Measurements from ENCODE around the gene CP.

Gene CP

DNA sequence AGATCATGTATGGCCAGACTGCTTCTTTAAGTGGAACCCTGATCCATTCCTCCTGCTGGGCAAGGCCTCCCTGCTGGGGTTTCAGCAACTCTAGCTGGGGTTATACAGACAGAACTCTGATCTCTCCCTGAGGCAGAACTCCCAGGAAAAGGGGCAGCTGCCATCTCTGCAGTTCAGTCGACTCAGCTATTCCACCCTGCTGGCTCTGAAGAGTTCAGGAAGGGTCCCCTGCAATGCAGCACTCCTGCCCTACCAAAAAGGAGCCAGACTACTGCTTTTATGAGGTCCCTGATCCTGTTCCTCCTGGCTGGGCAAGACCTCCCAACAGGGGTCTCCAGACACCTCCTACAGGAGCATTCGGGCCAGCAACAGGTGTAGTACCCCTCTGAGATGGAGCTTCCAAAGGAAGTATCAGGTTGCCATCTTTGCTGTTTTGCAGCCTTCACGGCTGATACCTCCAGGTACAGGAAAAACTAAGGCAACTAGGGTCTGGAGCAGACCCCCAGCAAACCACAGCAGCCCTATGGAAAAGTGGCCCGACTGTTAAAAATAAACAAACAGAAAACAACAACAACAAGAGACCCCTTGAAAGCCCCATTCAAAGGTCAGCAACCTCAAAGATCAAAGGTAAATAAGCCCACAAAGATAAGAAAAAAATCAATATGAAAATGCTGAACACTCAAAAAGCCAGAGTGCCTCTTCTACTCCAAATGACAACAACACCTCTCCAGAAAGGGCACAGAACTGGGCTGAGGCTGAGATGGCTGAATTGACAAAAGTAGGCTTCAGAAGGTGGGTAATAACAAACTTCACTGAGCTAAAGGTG, 14.2 kb upstream of the CP start:
- H2BK12ac ChIP-seq (ENCODE audit: low read length): peak overlapping the region; percentile 7
- no peaks in the 10 kb centered on the region for H3K36me3 ChIP-seq (replicated peaks in 1 of 2; ENCODE audit: control insufficient read depth in 2 of 2, insufficient read depth in 2 of 2, low read length in 2 of 2)
- H2AFZ ChIP-seq (ENCODE audit: low read length): peak overlapping the region; percentile 69
- peak overlapping the region; percentile 44 for H2AK5ac ChIP-seq (ENCODE audit: low read depth, low read length)
- H2BK120ac ChIP-seq (ENCODE audit: low read depth, low read length): peak overlapping the region; percentile 42
- peak overlapping the region; percentile 76 for H3K18ac ChIP-seq (ENCODE audit: low read length)
- H3K23ac ChIP-seq (ENCODE audit: low read depth, low read length, poor library complexity): no peak overlapping the region
- no peak overlapping the region for H3K9ac ChIP-seq (ENCODE audit: low read depth, low read length, poor library complexity)
- H3K9me3 ChIP-seq (replicated peaks in 1 of 2; ENCODE audit: control insufficient read depth in 2 of 2, insufficient read depth in 1 of 2, low read depth in 1 of 2, low read length in 2 of 2): no peaks in the 10 kb centered on the region
- WGBS, 2 donors (ENCODE audit: extremely low coverage in 2 of 2, insufficient read length in 2 of 2, insufficient replicate concordance in 1 of 2): no CpG with 5 or more reads among the region's 4 CpGs
- H3K27ac ChIP-seq (replicated peaks; ENCODE audit: low read length): no peak overlapping the region
- H3K14ac ChIP-seq (ENCODE audit: low read length): no peak overlapping the region
- H3K79me1 ChIP-seq (ENCODE audit: low read depth, low read length): no peaks in the 10 kb centered on the region
- H3K4ac ChIP-seq (ENCODE audit: low read length): no peak overlapping the region
- no peak for DNase-seq (ENCODE audit: low spot score)
- H4K8ac ChIP-seq (ENCODE audit: low read depth, low read length): no peak overlapping the region
- H3K4me2 ChIP-seq (ENCODE audit: insufficient read depth, low read length, poor library complexity, severe bottlenecking): no peak overlapping the region
- no peak overlapping the region for H3K4me3 ChIP-seq (ENCODE audit: low read length in 2 of 2)
- H3K4me1 ChIP-seq (ENCODE audit: control insufficient read depth in 2 of 2, insufficient read depth in 1 of 2, low read depth in 1 of 2, low read length in 2 of 2): peaks cover 0 to 3% of the 10 kb centered on the region in 2 donors
- no peak overlapping the region for H2BK5ac ChIP-seq (ENCODE audit: low read length)
- no peaks in the 10 kb centered on the region for H3K27me3 ChIP-seq (ENCODE audit: control insufficient read depth in 3 of 3, insufficient read depth in 3 of 3, low read depth in 1 of 3, low read length in 3 of 3)
- H2BK15ac ChIP-seq (ENCODE audit: low read length): no peak overlapping the region
- no peak overlapping the region for H4K91ac ChIP-seq (ENCODE audit: low read depth, low read length, poor library complexity)

DNA sequence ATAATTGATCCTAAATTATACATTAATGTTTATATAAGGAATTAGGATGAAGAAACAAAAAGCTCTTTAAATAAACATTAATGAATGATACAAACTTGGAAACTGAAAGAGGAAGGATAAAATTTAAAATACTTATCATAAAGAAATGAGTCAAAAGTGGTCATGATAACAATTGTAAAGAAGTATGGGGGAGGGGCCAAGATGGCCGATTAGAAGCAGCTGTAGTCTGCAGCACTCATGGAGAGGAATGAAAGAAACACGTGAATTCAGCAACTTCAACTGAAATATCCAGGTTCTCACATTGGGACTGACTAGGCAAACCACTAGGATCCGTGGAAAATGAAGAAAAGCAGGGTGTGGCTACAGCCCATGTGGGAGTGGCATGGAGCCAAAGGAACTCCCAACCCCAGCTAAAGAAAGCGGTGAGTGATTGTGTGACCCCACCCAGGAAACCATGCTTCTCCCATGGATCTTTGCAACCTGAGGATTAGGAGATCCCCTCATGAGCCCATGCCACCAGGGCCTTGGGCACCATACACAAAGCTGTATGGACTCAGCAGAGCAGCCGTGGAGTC, 13.1 kb upstream of the CP start:
- Histone ChIP-seq H3K4me2 (ENCODE audit: insufficient read depth, low read length, poor library complexity, severe bottlenecking) (no peak overlapping the region), H3K4me3 (ENCODE audit: low read length in 2 of 2) (no peak overlapping the region)

DNA sequence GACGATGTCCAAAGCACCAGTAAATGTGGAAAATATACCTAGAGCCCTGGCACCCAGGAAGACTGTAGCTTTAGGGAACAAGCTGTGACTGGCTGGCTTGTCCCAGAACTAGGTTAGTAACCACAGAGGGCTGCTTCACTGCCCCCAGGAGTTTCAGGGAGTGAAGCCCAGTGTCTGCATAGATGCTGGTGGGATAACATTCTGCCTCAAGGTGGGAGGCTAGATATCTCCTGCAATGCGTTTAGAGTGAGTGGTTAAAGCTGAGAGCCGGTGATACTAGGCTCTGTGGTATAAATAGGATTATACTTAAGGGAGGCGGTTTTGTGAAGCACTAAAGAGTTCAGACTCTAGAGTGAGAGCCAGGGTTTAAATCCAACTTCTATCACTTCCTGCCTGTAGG, 11.7 kb upstream of the CP start:
- Histone ChIP-seq H4K8ac (ENCODE audit: low read depth, low read length) (no peak overlapping the region), H3K4me3 (ENCODE audit: low read length in 2 of 2) (no peak overlapping the region), H3K27ac (replicated peaks; ENCODE audit: low read length) (no peak overlapping the region), H2BK15ac (ENCODE audit: low read length) (no peak overlapping the region), H3K9me3 (replicated peaks in 1 of 2; ENCODE audit: control insufficient read depth in 2 of 2, insufficient read depth in 1 of 2, low read depth in 1 of 2, low read length in 2 of 2) (no peaks in the 10 kb centered on the region), H3K14ac (ENCODE audit: low read length) (no peak overlapping the region), H3K4me1 (ENCODE audit: control insufficient read depth in 2 of 2, insufficient read depth in 1 of 2, low read depth in 1 of 2, low read length in 2 of 2) (peaks cover 3 to 11% of the 10 kb centered on the region in 2 donors), H2BK120ac (ENCODE audit: low read depth, low read length) (no peak overlapping the region), H3K36me3 (replicated peaks in 1 of 2; ENCODE audit: control insufficient read depth in 2 of 2, insufficient read depth in 2 of 2, low read length in 2 of 2) (no peaks in the 10 kb centered on the region), H2AFZ (ENCODE audit: low read length) (peak overlapping the region; percentile 43), H3K27me3 (ENCODE audit: control insufficient read depth in 3 of 3, insufficient read depth in 3 of 3, low read depth in 1 of 3, low read length in 3 of 3) (no peaks in the 10 kb centered on the region), H3K18ac (ENCODE audit: low read length) (no peak overlapping the region), H3K79me1 (ENCODE audit: low read depth, low read length) (no peaks in the 10 kb centered on the region), H2BK5ac (ENCODE audit: low read length) (no peak overlapping the region), H4K91ac (ENCODE audit: low read depth, low read length, poor library complexity) (no peak overlapping the region), H2AK5ac (ENCODE audit: low read depth, low read length) (no peak overlapping the region), H3K23ac (ENCODE audit: low read depth, low read length, poor library complexity) (no peak overlapping the region), H3K9ac (ENCODE audit: low read depth, low read length, poor library complexity) (no peak overlapping the region), H2BK12ac (ENCODE audit: low read length) (no peak overlapping the region), H3K4ac (ENCODE audit: low read length) (no peak overlapping the region), H3K4me2 (ENCODE audit: insufficient read depth, low read length, poor library complexity, severe bottlenecking) (no peak overlapping the region)
- no peak for DNase-seq (ENCODE audit: low spot score)
- WGBS, 2 donors (ENCODE audit: extremely low coverage in 2 of 2, insufficient read length in 2 of 2, insufficient replicate concordance in 1 of 2): no CpG with 5 or more reads among the region's 4 CpGs

More for the DNA sequence above, 13.1 kb upstream of the CP start:
- Histone ChIP-seq H4K91ac (ENCODE audit: low read depth, low read length, poor library complexity) (no peak overlapping the region), H3K36me3 (replicated peaks in 1 of 2; ENCODE audit: control insufficient read depth in 2 of 2, insufficient read depth in 2 of 2, low read length in 2 of 2) (no peaks in the 10 kb centered on the region), H2BK12ac (ENCODE audit: low read length) (peak overlapping the region; percentile 7), H3K79me1 (ENCODE audit: low read depth, low read length) (no peaks in the 10 kb centered on the region), H2BK15ac (ENCODE audit: low read length) (no peak overlapping the region), H2BK120ac (ENCODE audit: low read depth, low read length) (no peak overlapping the region), H3K18ac (ENCODE audit: low read length) (no peak overlapping the region), H3K4ac (ENCODE audit: low read length) (no peak overlapping the region), H3K23ac (ENCODE audit: low read depth, low read length, poor library complexity) (no peak overlapping the region), H3K27me3 (ENCODE audit: control insufficient read depth in 3 of 3, insufficient read depth in 3 of 3, low read depth in 1 of 3, low read length in 3 of 3) (no peaks in the 10 kb centered on the region), H3K14ac (ENCODE audit: low read length) (no peak overlapping the region), H3K9me3 (replicated peaks in 1 of 2; ENCODE audit: control insufficient read depth in 2 of 2, insufficient read depth in 1 of 2, low read depth in 1 of 2, low read length in 2 of 2) (no peaks in the 10 kb centered on the region), H4K8ac (ENCODE audit: low read depth, low read length) (peak overlapping the region; percentile 82), H3K4me1 (ENCODE audit: control insufficient read depth in 2 of 2, insufficient read depth in 1 of 2, low read depth in 1 of 2, low read length in 2 of 2) (peaks cover 0 to 3% of the 10 kb centered on the region in 2 donors), H3K27ac (replicated peaks; ENCODE audit: low read length) (no peak overlapping the region), H2BK5ac (ENCODE audit: low read length) (no peak overlapping the region), H3K9ac (ENCODE audit: low read depth, low read length, poor library complexity) (no peak overlapping the region), H2AK5ac (ENCODE audit: low read depth, low read length) (no peak overlapping the region), H2AFZ (ENCODE audit: low read length) (peak overlapping the region; percentile 69)
- WGBS, 2 donors (ENCODE audit: extremely low coverage in 2 of 2, insufficient read length in 2 of 2, insufficient replicate concordance in 1 of 2): no CpG with 5 or more reads among the region's 5 CpGs
- no peak for DNase-seq (ENCODE audit: low spot score)

DNA sequence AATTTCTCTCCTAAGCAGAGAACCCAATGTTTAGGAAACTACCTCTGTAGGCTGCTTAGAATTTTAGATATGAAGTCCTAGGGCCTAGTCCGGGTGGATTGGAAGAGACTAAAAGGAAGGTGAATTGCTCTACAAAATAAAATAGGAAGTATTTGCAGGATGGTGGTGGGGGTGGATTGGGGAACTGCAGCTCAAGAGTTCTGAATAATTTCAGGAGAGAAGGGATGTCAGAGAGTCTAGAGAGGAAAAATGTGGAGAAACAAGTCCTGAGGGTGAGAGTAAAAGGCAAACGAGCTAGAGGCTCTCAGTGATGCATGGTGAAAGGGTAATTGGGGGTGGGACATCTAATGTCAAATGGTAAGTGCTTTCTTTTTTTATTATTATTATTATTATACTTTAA, 10.2 kb upstream of the CP start:
- H3K27ac ChIP-seq (replicated peaks; ENCODE audit: low read length): no peak overlapping the region
- DNase-seq (ENCODE audit: low spot score): no peak
- WGBS, 2 donors (ENCODE audit: extremely low coverage in 2 of 2, insufficient read length in 2 of 2, insufficient replicate concordance in 1 of 2): no CpG with 5 or more reads among the region's 2 CpGs

More for the DNA sequence above, 10.2 kb upstream of the CP start:
- no peak overlapping the region for H3K18ac ChIP-seq (ENCODE audit: low read length)
- H3K4me1 ChIP-seq (ENCODE audit: control insufficient read depth in 2 of 2, insufficient read depth in 1 of 2, low read depth in 1 of 2, low read length in 2 of 2): peaks cover 3 to 11% of the 10 kb centered on the region in 2 donors
- H2BK12ac ChIP-seq (ENCODE audit: low read length): no peak overlapping the region
- no peak overlapping the region for H2BK15ac ChIP-seq (ENCODE audit: low read length)
- no peak overlapping the region for H2BK120ac ChIP-seq (ENCODE audit: low read depth, low read length)
- H3K9ac ChIP-seq (ENCODE audit: low read depth, low read length, poor library complexity): no peak overlapping the region
- H3K14ac ChIP-seq (ENCODE audit: low read length): no peak overlapping the region
- no peaks in the 10 kb centered on the region for H3K79me1 ChIP-seq (ENCODE audit: low read depth, low read length)
- no peaks in the 10 kb centered on the region for H3K9me3 ChIP-seq (replicated peaks in 1 of 2; ENCODE audit: control insufficient read depth in 2 of 2, insufficient read depth in 1 of 2, low read depth in 1 of 2, low read length in 2 of 2)
- H2AK5ac ChIP-seq (ENCODE audit: low read depth, low read length): no peak overlapping the region
- H3K27me3 ChIP-seq (ENCODE audit: control insufficient read depth in 3 of 3, insufficient read depth in 3 of 3, low read depth in 1 of 3, low read length in 3 of 3): no peaks in the 10 kb centered on the region
- no peak overlapping the region for H3K4ac ChIP-seq (ENCODE audit: low read length)
- peak overlapping the region; percentile 14 for H2AFZ ChIP-seq (ENCODE audit: low read length)
- no peak overlapping the region for H2BK5ac ChIP-seq (ENCODE audit: low read length)
- no peak overlapping the region for H3K4me2 ChIP-seq (ENCODE audit: insufficient read depth, low read length, poor library complexity, severe bottlenecking)
- no peak overlapping the region for H3K4me3 ChIP-seq (ENCODE audit: low read length in 2 of 2)
- H4K91ac ChIP-seq (ENCODE audit: low read depth, low read length, poor library complexity): no peak overlapping the region
- H3K36me3 ChIP-seq (replicated peaks in 1 of 2; ENCODE audit: control insufficient read depth in 2 of 2, insufficient read depth in 2 of 2, low read length in 2 of 2): no peaks in the 10 kb centered on the region
- H3K23ac ChIP-seq (ENCODE audit: low read depth, low read length, poor library complexity): no peak overlapping the region
- H4K8ac ChIP-seq (ENCODE audit: low read depth, low read length): no peak overlapping the region
